ENCODE measurements around the gene IL15RA.

DNA sequence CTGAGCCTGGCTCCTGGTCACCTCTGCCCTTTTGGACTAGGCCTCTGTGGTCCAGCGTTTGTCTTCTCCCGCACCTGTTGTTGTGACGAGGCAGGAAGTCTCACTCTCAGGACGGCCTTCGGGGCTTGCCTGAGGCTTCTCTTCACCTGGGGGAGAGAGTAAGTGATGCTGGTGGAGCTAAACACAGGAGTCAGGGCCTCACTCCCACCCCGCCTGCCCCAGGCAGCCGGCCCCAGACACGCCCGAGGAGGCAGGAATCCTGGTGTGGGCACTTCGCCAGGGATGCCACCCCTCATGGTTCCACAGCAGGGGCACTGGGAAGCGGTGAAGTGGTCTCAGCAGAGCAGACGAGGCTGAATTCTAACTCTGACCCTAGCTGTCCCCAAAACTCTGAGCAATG is 42.5 kb upstream of the IL15RA start:
- TF ChIP-seq POLR2AphosphoS5 (IDR thresholded peaks at IDR 0.05; ENCODE audit: low read depth, low read length): no peak
- TF ChIP-seq, protein P1, sequence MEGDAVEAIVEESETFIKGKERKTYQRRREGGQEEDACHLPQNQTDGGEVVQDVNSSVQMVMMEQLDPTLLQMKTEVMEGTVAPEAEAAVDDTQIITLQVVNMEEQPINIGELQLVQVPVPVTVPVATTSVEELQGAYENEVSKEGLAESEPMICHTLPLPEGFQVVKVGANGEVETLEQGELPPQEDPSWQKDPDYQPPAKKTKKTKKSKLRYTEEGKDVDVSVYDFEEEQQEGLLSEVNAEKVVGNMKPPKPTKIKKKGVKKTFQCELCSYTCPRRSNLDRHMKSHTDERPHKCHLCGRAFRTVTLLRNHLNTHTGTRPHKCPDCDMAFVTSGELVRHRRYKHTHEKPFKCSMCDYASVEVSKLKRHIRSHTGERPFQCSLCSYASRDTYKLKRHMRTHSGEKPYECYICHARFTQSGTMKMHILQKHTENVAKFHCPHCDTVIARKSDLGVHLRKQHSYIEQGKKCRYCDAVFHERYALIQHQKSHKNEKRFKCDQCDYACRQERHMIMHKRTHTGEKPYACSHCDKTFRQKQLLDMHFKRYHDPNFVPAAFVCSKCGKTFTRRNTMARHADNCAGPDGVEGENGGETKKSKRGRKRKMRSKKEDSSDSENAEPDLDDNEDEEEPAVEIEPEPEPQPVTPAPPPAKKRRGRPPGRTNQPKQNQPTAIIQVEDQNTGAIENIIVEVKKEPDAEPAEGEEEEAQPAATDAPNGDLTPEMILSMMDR (IDR thresholded peaks at IDR 0.05): no peak
- TF ChIP-seq, protein P2, sequence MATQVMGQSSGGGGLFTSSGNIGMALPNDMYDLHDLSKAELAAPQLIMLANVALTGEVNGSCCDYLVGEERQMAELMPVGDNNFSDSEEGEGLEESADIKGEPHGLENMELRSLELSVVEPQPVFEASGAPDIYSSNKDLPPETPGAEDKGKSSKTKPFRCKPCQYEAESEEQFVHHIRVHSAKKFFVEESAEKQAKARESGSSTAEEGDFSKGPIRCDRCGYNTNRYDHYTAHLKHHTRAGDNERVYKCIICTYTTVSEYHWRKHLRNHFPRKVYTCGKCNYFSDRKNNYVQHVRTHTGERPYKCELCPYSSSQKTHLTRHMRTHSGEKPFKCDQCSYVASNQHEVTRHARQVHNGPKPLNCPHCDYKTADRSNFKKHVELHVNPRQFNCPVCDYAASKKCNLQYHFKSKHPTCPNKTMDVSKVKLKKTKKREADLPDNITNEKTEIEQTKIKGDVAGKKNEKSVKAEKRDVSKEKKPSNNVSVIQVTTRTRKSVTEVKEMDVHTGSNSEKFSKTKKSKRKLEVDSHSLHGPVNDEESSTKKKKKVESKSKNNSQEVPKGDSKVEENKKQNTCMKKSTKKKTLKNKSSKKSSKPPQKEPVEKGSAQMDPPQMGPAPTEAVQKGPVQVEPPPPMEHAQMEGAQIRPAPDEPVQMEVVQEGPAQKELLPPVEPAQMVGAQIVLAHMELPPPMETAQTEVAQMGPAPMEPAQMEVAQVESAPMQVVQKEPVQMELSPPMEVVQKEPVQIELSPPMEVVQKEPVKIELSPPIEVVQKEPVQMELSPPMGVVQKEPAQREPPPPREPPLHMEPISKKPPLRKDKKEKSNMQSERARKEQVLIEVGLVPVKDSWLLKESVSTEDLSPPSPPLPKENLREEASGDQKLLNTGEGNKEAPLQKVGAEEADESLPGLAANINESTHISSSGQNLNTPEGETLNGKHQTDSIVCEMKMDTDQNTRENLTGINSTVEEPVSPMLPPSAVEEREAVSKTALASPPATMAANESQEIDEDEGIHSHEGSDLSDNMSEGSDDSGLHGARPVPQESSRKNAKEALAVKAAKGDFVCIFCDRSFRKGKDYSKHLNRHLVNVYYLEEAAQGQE (IDR thresholded peaks at IDR 0.05; ENCODE audit: insufficient read depth in 1 of 2, low read depth in 2 of 2, low read length in 1 of 2): no peak
